GM23338 (cell line): Measurements from ENCODE around the gene TNFSF12.

ENCODE experiments used
- EZH2 ChIP-seq: fragments of 200-600 bp; sonication (generic); IDR thresholded peaks from one replicate; pipeline ENCODE4 v1.8.0; 2017; ENCODE audit warnings: antibody characterized with exemption, mild to moderate bottlenecking, low read depth; ENCODE audit not compliant: unreplicated experiment
- TF ChIP-seq, protein P1 (sequence below), 2 experiments: fragments of 200-600 bp in 1 of 2; sonication (generic) in 1 of 2; conservative IDR thresholded peaks; 2 replicates each; pipeline versions ENCODE4 v1.5.1 to v1.6.1; 2016 to 2017; ENCODE audit warnings: antibody characterized with exemption in 2 of 2, low read depth in 2 of 2, mild to moderate bottlenecking in 2 of 2, moderate library complexity in 1 of 2

DNA sequence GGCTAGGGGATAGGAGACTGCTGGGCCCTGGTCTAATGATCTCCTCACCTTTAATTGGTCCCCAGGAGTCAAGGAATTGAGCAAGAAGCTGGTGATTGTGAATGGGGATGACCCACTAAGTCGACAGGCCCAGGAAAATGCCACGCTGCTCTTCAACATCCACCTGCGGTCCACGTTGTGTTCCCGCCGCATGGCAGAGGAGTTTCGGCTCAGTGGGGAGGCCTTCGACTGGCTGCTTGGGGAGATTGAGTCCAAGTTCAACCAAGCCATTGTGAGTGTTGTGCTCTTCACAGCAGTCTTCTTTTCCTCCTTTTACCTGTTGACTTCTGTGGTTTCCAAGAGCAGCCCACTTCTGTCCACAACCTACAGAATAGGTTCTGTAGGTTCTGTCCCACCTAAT lies 45.3 kb upstream of the TNFSF12 start:
- no peak for TF ChIP-seq EZH2
- TF ChIP-seq, protein P1, sequence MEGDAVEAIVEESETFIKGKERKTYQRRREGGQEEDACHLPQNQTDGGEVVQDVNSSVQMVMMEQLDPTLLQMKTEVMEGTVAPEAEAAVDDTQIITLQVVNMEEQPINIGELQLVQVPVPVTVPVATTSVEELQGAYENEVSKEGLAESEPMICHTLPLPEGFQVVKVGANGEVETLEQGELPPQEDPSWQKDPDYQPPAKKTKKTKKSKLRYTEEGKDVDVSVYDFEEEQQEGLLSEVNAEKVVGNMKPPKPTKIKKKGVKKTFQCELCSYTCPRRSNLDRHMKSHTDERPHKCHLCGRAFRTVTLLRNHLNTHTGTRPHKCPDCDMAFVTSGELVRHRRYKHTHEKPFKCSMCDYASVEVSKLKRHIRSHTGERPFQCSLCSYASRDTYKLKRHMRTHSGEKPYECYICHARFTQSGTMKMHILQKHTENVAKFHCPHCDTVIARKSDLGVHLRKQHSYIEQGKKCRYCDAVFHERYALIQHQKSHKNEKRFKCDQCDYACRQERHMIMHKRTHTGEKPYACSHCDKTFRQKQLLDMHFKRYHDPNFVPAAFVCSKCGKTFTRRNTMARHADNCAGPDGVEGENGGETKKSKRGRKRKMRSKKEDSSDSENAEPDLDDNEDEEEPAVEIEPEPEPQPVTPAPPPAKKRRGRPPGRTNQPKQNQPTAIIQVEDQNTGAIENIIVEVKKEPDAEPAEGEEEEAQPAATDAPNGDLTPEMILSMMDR (conservative IDR thresholded peaks at IDR 0.05; ENCODE audit: low read depth in 2 of 2), result no peak
